Ramos (cell line): ENCODE data around the gene DCDC1.

Source experiments
- in situ Hi-C: fragments of 300-500 bp; cut with MboI; formaldehyde crosslinking; loops from one replicate; pipeline ENCODE4 v1.14.3; 2022; ENCODE audit warnings: low sequenced_read_pairs; ENCODE audit not compliant: unreplicated experiment

Gene DCDC1

DNA sequence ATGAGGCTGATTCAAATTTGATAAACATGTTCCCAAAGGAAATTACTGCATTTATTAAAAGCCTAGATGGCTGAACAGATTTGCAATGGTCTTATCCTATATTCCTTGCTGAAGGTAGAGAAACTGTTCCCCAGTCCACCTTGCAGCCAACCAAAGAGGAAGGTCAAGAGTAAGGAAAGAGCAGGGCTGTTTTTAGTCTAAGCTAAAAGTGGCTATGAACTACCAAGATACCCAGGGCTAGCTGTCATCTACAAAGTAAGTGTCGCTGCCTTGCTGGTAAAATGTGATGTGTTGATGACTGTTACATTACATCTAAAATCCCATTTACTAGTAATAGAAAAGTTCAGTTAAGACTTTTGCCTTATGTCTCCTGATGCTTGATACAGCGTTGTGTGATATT, 493.3 kb downstream of the DCDC1 start:
- in situ Hi-C loops, result no loop called here

GRCh38 chr11:30875806-30876205, 493.7 kb downstream of the DCDC1 start:
- in situ Hi-C loops, result no loop called here

- in situ Hi-C loops, result no loop called here
Measured at GRCh38 chr11:30873924-30874610, 495.5 kb downstream of the DCDC1 start.

- in situ Hi-C loops, result no loop called here
Measured at GRCh38 chr11:30868626-30869081, 500.9 kb downstream of the DCDC1 start.

GRCh38 chr11:30863209-30863608, 506.3 kb downstream of the DCDC1 start:
- in situ Hi-C loops, result no loop called here

- in situ Hi-C loops, result no loop called here
Measured at GRCh38 chr11:30861531-30861930, 508.0 kb downstream of the DCDC1 start.

GRCh38 chr11:30861064-30861463, 508.5 kb downstream of the DCDC1 start:
- in situ Hi-C loops, result no loop called here

- in situ Hi-C loops, result no loop called here
Measured at GRCh38 chr11:30860146-30860545, 509.4 kb downstream of the DCDC1 start.

DNA sequence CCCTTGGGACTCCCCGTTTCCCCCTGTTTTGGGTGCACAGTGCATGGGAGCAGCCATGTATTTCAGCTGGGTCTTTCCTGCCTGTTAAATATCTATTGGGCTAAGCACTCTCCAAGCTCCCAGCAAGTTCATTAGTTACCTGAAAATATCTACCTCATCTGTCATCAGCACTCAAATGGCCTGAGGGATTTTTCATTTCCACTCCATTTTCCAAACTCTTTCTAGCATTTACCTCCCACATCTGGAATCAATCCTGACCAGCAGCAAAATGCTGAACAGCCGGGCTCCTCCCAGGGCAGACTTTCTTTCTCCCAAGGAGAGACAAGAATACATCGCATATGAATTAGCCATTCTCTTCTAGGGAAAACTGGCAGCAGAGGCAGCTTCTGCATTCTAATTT, 509.9 kb downstream of the DCDC1 start:
- in situ Hi-C loops, result no loop called here

GRCh38 chr11:30855383-30856006, 514.0 kb downstream of the DCDC1 start:
- in situ Hi-C loops, result no loop called here

DNA sequence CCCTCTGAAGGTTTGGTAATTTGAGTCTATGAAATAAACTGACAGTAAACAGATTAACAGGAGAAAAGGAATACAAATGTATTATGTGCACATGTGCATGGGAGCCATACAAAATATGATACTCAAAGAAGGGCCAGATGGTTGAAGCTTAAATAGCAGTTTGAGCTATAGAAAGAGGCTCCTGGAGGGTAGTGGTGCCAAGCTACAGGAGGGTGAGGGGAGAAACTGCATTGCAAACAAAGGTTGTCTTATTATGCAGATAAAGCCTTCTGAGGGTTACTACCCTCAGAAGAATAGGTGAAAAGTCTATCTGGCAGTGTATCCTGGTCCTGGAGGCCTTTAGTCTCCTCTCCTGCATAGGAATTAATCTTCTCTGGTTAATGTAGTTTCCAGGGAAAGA, 516.1 kb downstream of the DCDC1 start:
- in situ Hi-C loops, result no loop called here

DNA sequence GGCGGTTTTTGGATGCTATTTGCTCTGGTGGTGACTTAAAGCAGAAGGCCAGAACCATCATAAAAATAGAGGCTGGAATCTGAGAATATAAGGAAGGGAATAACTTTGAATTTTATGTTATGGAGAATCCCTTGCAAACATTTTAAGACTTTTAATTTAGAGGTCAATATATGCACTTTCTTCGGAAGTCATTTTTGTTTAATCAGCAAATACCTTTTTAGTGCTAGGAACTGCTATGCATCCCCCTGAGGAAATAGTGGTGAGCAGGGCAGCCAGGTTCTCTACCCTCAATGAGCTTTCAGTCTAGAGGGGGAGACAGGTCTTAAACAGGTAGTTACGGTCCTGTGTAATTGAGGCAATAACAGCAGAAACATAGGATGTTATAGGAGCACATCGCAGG, 516.9 kb downstream of the DCDC1 start:
- in situ Hi-C loops, result no loop called here

- in situ Hi-C loops, result no loop called here
Measured at GRCh38 chr11:30852091-30852490, 517.4 kb downstream of the DCDC1 start.

- in situ Hi-C loops, result no loop called here
Measured at GRCh38 chr11:30837252-30837651, 532.3 kb downstream of the DCDC1 start.

DNA sequence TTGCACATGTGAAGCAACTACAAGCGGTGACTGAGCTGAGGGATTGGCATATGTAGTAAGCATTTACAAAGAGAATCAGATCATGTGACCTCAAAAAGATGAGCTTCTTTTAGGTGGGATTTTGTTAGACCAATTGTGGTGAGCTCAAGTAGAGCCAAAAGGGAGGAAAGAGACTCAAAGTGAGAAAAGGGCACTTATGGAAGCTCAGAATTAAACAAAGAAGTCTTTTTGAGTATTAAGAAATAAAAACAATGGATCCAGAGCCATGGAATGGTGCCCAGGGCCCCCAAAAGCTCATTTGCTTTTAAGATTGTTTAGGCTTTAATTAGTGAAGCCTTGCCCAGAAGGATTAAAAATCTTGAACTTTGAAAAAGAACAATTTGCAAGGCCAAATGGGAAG, 536.7 kb downstream of the DCDC1 start:
- in situ Hi-C loops, result no loop called here

DNA sequence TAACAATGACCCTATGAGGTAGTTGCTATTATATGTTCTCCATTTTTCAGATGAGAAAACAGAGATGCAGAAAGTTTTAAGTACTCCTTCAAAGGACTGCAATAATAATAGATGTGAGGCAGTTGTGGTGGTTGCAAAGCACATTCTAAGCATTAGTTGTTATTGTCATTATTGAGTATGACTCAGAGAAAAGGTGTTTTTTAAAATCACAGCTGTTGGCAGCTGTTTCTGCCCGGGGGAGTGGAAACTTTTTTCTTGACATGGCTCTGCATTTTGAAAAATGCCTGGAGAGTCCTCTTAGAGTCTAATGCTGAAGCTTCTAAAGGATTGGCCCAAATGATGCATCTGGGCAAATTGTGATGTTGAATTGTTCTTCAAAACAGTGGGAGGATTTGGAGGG, 538.9 kb downstream of the DCDC1 start:
- in situ Hi-C loops, result no loop called here

DNA sequence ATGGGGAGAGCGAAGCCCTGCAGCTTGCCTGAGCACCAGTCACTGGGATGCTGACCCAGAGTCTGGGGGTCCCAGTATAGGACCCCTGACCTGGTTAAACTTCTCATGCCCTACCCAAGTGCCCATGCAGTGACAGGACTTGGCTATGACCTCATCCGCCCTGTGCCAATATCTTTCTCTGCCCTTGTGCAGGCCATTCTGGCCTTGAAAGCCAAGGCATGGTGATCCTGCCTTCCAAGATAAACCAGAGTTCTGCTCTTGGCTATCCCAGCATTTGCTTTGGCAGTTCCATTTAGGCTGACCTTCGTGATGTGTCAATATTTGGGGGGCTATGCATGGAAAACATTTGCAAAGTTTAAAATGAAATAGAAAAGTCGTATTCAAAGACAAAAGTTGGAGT, 542.6 kb downstream of the DCDC1 start:
- in situ Hi-C loops, result no loop called here

GRCh38 chr11:30825723-30826122, 543.8 kb downstream of the DCDC1 start:
- in situ Hi-C loops, result no loop called here

DNA sequence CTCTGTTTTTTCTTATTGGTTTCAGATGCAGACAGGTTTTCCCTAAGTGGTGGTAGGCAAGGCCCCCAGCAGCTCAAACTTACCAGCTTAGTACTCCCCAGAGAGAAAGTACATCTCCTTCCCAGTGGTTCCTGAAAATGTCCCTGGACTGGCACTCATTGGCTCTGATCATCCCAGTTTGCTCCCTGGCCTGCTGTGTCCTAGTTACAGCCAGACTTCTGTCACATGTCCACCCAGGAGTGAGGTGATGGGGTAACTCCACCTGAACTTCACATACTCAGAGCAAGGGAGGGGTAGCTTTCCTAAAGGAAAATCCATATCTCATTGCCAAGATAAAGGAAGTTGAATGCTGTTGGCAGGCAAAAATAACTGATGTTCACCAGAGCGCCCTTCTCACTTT, 546.4 kb downstream of the DCDC1 start:
- in situ Hi-C loops, result no loop called here

DNA sequence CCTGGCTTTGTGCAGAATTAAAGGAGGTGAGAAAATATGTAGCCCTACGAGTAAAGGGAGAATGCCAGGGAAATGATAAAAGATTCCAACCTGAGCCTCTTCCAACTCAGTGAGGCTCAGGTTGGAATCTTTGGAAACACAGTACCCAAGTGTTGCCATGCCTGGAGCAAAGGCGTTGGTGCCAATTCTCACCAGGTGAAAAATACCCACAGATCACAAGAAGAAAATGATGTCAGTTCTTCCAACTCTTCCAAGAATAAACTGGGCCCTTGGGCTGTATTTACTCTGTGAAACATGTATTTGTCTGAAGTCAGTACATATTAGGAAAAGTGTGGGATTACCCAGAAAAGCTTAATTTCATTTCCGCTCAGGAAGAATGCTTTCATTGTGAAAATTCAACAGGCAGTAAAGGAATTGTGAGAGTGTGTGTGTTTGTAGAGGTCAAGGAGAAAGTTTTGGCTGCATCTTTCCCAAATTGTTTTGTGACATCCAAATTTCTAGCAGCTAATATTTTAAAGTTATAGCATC, 548.0 kb downstream of the DCDC1 start:
- in situ Hi-C loops, result no loop called here

DNA sequence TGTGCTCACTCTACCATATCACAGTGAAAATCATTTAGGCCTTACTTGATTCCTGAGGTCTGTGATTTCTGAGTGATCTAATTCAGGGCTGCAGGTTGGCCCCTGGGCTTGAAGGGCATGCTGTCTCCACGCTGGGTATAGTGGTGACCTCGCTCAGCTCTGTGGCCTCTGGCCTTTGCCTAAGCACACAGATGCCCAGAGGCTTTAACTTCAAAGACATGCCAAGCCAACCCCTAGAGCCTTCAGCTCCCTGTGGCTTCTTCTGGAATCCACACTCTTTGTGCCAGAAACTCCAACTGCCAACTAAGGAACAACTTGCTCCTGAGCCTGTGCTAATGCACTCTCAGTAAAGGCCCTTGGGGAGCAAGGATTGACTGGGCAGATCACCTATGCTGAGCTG, 550.8 kb downstream of the DCDC1 start:
- in situ Hi-C loops, result no loop called here
